Stimulated activated CD4-positive, alpha-beta T cell treated with anti-CD3 and anti-CD28 coated beads, Interleukin-1b, Interleukin-23, amount 100 ng/mL, for 4 hours (primary cell): ENCODE data around the gene SMARCA4.

Experiments used
- DNase-seq, 2 donors: peaks; one replicate each; pipeline ENCODE4 v3.0.0-alpha.2; 2020; ENCODE audit warnings: low read depth in 2 of 2

Gene SMARCA4

DNA sequence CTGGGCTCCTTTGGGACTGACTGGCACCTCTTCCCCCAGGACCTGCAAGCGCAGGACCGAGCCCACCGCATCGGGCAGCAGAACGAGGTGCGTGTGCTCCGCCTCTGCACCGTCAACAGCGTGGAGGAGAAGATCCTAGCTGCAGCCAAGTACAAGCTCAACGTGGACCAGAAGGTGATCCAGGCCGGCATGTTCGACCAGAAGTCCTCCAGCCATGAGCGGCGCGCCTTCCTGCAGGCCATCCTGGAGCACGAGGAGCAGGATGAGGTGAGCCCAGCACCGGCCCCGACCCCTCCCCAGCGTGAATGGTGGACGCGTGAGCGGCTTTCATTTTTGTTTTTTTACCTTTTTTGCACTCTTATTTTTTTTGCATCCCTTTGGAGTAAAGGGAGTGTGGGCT lies 72.4 kb downstream of the SMARCA4 start:
- DNase-seq = no peak

DNA sequence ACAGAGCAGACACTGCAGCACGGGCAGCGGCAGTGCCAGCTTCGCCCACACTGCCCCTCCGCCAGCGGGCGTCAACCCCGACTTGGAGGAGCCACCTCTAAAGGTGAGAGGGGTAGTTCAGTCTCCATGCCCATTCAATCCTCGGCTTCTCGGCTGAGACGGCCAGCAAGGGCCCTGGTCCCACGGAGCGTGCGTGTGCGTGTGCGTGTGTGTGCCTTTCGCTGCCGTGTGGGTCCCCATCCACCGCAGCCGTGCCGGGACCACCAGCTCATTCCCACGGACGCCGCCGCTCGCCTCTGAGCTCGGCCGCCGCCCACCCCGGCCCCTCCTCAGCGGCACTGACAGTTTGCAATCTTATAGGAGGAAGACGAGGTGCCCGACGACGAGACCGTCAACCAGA lies 72.9 kb downstream of the SMARCA4 start:
- DNase-seq = no peak

DNA sequence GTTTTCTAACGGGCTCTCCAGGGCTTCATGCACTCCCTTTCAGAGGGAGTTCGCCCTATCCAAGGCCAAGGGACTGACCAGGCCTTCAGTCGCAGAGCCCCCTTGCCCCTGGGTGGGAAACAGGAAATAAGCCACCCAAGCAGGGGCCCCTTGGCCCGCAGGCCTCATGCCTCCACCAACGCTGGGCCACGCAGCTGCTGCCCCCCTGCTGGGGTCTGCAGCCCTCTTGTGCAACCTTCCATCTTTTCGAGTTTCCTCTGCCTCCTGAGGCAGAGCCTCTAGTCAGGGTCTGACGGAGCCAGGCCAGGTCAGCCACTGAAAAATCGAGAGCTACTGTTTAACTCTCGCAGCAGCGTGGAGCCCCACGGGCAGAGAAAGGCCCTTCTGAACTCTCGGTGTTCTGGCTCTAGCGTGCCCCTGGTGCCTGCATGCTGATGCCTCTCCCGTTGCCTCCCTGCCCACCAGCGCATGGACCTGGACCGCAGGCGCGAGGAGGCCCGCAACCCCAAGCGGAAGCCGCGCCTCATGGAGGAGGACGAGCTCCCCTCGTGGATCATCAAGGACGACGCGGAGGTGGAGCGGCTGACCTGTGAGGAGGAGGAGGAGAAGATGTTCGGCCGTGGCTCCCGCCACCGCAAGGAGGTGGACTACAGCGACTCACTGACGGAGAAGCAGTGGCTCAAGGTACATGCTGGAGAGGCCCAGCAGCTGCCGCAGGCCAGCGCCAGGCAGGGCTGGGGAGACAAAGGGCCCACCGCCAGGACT lies 73.8 kb downstream of the SMARCA4 start:
- no peak for DNase-seq

DNA sequence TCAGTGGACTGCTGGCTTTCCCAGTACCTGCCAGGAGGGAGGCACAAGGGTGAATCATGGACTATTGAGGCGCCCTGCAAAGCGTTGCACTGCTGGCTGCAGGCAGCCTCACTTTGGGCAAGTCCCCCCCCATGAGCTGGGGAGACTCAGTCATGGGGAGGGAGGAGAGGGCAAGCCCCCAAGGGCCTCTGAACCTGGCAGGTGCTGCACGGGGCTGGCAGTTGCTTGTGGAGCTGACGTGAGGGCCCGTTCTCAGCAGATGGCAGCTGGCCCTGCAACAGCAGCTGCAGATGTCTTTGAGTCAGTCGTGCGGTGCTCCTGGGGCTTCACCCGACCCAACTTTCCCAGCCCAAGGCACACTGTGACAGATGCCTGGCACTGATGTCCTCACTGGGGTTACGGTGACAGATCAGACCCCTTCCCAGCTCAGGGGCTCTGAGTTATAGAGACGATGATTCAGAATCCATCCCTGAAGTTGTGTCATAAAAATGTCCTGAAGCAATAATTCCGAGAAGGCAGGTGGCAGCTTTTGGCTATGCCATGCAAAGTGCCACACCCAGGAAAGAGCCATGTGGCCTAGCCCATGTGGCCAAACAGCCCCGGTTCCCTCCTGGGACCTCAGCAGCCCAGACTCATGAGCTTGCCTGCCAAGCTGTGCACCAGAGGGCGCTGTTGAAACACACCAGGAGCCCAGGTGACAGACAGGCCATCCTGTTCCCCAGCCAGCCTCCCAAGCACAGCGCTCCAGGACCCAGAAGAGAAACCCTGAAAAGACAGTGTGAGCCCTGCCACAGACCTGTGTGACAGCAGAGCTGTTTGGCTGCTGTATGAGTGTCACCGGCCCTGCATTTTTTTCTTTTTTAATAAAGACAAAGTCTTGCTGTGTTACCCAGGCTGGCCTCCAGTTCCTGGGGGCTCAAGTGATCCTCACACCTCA lies 74.9 kb downstream of the SMARCA4 start:
- DNase-seq = peak; percentile 80 to 83

DNA sequence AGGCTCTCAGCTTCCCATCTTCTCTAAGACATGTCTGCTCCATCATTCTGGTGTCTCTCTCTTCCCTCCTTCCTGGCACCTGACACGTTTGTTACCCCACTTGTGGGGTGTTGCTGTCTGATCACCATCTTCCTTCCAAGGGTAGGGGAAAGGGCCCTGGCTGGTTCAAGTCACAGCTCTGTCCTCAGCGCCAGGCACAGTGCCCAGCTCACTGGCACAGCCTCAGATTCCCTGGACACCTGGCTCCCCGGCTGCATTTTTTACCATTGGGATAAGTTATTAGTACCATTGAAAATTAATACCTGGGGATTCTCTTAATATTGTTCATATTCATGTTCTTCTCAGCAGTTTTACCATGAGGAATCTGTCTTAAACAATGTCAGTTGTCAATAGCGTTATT lies 77.7 kb downstream of the SMARCA4 start:
- DNase-seq = no peak

DNA sequence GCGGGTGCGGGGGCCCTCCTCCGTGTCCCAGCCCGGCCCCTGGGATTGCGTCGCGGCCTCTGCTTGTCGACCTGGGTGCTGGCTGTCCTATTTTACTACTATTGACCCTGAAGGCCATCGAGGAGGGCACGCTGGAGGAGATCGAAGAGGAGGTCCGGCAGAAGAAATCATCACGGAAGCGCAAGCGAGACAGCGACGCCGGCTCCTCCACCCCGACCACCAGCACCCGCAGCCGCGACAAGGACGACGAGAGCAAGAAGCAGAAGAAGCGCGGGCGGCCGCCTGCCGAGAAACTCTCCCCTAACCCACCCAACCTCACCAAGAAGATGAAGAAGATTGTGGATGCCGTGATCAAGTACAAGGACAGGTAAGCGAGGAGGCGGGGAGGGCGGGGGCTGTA lies 80.4 kb downstream of the SMARCA4 start:
- DNase-seq = no peak

DNA sequence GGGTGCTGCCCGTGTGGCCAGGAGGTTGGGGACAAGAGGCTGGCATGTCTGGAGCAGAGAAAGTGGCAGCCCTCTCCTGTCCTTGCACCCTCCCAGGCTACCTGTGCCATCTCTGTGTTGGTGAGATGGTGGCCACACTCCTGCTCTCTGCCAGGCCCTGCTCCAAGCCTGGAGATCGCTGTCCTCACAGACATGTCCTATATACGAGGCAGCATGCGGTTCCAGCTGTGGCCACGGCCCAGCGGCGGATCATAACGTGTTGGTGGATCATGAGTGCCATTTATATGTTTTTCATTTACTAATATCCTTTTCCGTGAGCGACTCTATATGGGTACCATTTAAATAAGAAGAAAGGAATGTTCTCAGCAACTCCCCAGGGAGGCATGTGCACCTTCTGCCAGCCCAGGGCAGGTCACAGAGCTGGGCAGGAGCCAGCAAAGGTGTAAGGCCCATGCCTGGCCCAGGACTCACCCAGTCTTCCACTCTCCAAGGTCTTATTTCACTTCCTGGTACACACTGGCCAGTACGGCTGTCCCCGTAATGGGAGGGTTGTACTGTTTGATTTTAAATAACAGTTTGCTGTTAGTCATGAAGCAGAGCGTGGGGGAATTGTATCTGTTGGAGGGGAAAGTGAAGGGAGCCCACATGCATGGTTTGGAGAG lies 81.3 kb downstream of the SMARCA4 start:
- no peak for DNase-seq

DNA sequence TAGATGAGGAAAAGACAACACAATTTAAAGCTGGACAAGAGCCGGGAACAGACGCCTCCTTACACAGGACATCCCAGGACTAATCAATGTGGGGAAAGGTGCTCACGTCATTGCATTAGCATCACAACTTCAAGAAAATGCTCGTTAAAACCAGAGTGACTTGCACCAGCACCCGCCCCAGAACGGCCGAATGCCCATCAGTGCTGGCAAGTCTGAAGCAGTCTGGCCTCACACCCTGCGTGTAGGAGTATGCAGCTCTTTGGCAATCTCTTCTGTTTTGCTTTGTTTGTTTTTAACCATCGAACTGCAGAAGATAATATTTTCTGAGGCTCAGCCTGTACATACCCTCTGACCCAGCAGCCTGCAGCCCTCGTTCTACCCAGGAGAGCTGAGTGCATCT lies 83.6 kb downstream of the SMARCA4 start:
- no peak for DNase-seq

DNA sequence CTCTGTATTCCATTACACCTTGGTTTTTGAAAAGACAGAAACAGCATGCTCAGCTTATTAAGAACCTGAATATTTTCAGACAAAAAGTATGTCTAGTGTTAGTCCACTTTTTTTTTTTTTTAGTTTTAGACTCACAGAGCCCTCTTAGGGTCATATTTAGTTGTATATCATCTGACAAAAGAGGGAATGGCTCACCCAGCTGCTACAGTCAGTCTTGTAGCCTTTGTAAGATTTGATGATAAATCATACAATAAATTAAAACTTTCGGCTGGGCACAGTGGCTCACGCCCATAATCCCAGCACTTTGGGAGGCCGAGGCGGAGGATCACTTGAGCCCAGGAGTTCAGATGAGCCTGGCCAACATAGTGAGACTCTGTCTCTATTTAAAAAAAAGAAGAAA lies 84.7 kb downstream of the SMARCA4 start:
- DNase-seq = no peak

DNA sequence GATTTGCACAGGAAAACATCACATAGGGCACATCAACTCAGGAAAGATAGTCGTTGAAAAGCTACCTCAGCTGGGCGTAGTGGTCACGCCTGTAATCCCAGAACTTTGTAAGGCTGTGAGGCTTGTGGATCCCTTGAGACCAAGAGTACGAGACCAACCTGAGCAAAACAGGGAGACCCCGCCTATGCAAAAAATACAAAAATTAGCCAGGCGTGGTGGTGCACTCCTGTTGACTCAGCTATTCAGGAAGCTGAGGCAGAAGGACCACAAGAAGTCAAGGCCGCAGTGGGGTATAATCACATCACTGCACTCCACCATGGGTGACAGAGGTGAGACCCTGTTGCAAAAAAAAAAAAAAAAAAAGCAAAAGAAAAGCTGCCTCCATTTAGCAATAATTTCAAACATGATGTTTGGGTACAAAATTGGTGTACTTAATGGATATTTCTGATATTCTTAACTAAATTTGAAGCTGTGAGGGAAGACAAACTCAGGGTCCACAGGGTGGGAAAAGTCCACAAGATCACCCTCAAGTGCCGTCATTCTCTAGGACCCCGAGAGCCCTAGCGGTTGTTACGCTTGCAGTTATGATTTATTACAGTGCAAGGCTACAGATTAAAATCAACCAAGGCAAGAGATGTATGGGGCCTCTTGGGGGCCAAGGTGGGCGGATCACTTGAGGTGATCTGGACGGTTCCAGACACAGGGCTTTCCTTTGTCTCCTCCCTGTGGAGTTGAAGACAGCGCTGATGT lies 86.0 kb downstream of the SMARCA4 start:
- DNase-seq = no peak

DNA sequence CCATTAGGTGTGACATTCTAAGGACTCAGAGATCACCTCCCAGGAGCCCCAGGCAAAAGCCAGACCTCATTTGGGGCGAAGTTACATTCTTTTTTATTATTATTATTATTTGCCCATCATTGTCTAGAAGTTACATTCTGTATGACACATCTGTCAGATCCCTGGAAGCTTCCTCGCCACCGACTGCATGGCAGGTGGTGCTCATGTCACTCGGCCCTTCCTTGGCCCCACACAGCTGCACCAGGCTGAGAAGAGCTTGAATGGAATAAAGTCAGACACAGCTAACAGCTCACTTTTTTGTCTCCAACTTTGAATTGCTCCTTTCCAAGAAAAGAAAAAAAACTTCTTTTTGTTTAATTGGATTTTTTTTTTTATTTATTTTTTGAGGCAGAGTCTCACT lies 87.0 kb downstream of the SMARCA4 start:
- no peak for DNase-seq

DNA sequence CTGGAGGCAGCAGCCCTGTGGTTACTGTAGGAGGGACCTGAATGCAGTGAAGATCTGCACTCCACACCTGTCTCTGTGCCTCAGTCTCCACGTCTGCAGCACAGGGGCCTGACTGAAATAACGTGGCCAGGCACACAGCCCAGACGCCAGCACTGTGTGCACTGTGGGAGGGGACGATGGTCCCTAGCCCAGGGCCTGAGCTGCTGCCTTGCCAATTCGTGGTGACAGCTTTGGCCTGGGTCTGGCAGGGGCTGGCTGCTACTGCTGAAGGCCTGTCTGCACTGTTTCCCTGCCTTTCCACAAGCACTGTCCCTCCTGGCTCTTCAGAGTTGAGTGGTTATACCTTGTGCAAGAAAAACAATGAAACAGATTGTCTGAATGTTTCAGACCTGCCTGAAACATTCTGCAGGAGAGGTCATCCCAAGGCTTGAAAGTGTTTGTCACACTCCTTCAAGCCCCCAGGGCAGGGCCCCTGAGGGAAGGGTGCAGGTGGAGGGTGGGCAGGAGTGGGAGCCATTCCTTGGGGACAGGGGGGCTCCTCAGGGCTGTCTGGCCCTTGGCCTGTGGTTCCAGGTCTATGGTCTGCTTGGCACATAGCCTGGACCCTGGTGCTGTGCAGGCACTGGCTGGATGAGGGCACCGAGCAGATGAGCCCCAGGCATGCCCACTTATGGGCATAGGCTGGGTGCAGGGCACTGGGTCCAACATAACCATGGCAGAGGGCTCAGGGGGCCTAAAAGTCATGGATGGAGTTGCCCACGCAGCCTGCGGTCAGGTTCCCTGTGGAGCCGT lies 89.7 kb downstream of the SMARCA4 start:
- DNase-seq = no peak

DNA sequence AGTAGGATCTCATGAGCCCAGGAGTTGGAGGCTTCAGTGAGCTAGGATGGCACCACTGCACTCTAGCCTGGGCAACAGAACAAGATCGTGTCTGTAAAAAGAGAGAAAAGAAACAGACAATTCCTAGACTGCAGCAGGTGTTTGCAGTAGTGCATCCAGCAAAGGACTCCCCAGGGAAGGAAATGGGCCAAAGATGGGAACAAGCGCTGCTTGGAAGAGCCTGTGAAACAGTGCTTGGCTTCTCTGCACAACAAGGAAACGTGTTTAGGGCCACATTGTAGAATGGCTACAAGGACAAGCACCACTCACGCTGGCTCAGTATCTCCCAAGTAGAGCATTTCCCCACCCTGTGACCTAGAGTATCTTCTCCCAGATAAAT lies 93.0 kb downstream of the SMARCA4 start:
- no peak for DNase-seq

DNA sequence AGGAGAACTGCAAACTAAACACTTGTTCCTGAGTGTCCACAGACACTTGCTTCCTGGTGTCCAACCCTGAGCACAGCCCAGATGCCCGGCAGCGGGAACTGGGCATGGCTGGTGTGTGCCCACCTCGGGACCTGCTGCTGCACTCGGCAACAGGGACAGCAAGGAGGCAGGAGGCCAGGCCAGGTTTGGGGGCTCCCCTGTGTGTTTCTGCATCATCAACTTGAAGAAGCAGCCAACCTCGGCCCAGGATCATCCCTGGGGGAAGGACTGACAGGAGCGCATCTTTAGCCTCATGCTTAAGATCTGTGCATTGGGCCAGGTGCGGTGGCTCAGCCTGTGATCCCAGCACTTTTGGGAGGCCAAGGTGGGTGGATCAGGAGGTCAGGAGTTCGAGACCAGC lies 93.4 kb downstream of the SMARCA4 start:
- DNase-seq = no peak

DNA sequence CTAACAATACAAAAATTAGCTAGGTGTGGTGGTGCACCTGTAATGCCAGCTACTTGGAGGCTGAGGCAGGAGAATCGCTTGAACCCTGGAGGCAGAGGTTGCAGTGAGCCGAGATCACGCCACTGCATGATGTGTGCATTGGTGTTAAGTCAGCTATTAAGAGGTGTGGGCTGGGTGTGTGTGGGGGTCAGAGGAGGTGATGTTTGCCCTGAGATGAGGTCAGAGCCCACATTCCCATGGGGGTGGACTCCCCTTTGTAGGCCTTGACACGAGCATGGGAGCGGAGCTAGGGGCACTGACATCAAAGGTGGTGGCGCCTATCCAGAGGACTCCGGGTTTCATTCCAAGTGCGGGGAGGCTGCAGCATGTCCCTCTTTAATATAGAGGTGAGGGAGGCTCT lies 93.8 kb downstream of the SMARCA4 start:
- no peak for DNase-seq

DNA sequence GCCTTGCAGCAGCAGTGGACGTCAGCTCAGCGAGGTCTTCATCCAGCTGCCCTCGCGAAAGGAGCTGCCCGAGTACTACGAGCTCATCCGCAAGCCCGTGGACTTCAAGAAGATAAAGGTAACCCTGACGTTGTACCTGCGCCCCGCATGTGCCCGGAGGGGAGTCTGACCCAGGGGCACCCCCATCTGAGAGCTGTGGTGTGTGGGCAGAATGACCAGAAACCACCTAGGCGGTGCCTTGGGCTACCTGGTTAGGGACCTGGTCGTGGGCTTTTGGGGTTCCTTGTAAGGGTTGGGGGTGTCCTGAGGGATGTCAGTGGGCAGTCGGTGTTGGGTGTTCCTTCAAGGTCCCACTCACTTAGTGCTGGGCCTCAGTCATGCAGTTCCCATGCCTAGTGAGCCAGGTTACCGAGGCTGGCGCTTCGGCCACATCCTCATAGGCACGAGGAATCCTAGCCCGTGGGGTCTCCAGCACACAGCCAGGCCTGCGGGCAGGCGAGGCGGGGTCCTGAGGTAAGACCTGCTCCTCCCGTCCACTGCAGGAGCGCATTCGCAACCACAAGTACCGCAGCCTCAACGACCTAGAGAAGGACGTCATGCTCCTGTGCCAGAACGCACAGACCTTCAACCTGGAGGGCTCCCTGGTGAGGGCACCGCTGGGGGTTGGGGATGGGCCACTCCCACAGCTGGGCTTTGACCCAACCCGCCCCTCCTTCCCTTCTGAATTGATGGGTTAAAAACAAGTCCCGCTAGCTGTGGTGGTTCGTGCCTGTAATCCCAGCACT lies 97.6 kb downstream of the SMARCA4 start:
- no peak for DNase-seq

DNA sequence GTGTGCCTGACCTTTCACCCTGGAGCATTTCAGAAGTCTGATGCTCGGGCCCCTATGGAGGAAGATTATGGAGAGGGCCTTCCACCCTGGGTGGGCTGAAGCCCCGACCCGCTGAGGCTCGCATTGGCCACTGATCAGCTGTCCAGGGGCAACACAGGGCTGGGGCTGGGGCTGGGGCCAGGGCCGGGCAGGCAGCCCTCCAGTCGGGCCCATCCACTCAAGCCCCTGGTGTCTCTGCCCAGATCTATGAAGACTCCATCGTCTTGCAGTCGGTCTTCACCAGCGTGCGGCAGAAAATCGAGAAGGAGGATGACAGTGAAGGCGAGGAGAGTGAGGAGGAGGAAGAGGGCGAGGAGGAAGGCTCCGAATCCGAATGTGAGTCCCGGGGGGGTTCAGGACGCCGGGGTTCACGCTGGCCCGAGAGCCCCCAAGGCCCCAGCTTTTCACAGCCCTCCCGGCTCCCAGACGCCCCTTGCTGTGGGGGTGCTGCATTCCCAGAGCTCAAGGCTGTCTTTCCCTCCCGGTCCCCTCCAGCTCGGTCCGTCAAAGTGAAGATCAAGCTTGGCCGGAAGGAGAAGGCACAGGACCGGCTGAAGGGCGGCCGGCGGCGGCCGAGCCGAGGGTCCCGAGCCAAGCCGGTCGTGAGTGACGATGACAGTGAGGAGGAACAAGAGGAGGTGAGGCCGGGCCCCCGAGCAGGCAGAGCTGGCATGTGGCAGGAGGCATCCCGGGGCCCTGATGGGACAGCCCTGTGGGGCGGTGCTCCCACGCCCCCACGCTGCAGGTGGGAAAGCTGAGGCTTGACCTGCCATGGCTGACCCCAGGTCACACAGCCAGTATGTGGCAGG lies 98.9 kb downstream of the SMARCA4 start:
- no peak for DNase-seq

DNA sequence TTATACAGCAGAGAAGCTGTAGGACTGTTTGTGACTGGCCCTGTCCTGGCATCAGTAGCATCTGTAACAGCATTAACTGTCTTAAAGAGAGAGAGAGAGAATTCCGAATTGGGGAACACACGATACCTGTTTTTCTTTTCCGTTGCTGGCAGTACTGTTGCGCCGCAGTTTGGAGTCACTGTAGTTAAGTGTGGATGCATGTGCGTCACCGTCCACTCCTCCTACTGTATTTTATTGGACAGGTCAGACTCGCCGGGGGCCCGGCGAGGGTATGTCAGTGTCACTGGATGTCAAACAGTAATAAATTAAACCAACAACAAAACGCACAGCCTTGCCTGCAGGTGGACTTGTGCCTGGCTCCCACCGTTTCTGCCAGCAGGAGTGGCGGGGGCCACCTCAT lies 101.1 kb downstream of the SMARCA4 start:
- no peak for DNase-seq

DNA sequence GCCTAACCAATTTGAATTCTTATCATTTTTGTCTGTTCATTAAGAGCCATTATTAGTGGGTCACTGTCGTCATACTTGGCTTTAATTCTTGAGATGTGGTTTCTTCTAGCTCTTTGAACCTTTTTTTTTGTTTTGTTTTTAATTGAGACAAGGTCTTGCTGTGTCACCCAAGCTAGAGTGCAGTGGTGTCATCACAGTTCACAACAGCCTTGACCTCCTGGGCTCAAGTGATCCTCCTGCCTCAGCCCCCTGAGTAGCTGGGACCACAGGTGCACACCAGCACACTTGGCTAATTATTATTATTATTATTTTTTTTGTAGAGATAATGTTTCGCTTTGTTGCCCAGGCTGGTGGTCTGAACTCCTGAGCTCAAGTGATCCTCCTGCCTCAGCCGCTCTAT lies 102.6 kb downstream of the SMARCA4 start:
- no peak for DNase-seq
